NT2/D1 (cell line): ENCODE results near the gene NUCB1.

Experiments
- DNase-seq: peaks from one replicate; pipeline ENCODE4 v3.0.0-alpha.2; 2011; ENCODE audit warnings: low read depth, low spot score
- H3K27me3 ChIP-seq: 2 replicates; pipeline ENCODE4 v1.6.0; 2011; ENCODE audit warnings: mild to moderate bottlenecking; ENCODE audit not compliant: insufficient read length, insufficient read depth
- H3K36me3 ChIP-seq: 2 replicates; pipeline ENCODE4 v1.6.1; 2011; ENCODE audit warnings: mild to moderate bottlenecking, low read length, mixed read lengths; ENCODE audit not compliant: insufficient read depth, insufficient read length
- H3K4me1 ChIP-seq: 2 replicates; pipeline ENCODE4 v1.5.1; 2011; ENCODE audit not compliant: insufficient read depth, insufficient read length
- H3K4me3 ChIP-seq: 2 replicates; pipeline ENCODE4 v1.5.1; 2011; ENCODE audit warnings: low read depth; ENCODE audit not compliant: insufficient read length
- H3K9ac ChIP-seq: 2 replicates; pipeline ENCODE4 v1.6.0; 2011; ENCODE audit warnings: low read depth; ENCODE audit not compliant: insufficient read length
- H3K9me3 ChIP-seq: 2 replicates; pipeline ENCODE4 v1.5.1; 2011; ENCODE audit warnings: mild to moderate bottlenecking, low read length; ENCODE audit not compliant: insufficient read depth
- SUZ12 ChIP-seq: IDR thresholded peaks from 2 replicates; pipeline ENCODE4 v1.6.1; 2011; ENCODE audit not compliant: insufficient read length, insufficient read depth; ENCODE audit errors: extremely low read depth
- YY1 ChIP-seq: IDR thresholded peaks from 2 replicates; pipeline ENCODE4 v1.6.1; 2011; ENCODE audit not compliant: insufficient read length, insufficient read depth
- ZNF274 ChIP-seq: IDR thresholded peaks from 2 replicates; pipeline ENCODE4 v1.6.1; 2011; ENCODE audit warnings: mild to moderate bottlenecking, low read depth, low read length

Gene NUCB1

GRCh38 chr19:48899781-48900476, at the start of gene NUCB1:
Gene NUCB1 (plus strand): TSS chr19:48900312. CDS start chr19:48900797, 485 bp downstream.
- TF ChIP-seq ZNF274 (no peak), YY1 (no peak), SUZ12 (no peak)
- H3K4me3 ChIP-seq: peak within 1 kb of the TSS; percentile 77
- H3K9ac ChIP-seq: peak within 1 kb of the TSS; percentile 80
- peaks cover 13% of the 10 kb centered on the region for H3K36me3 ChIP-seq
- DNase-seq: peak; percentile 95
- H3K4me1 ChIP-seq: peaks cover 3% of the 10 kb centered on the region
- no peaks in the 10 kb centered on the region for H3K27me3 ChIP-seq
- H3K9me3 ChIP-seq: no peaks in the 10 kb centered on the region

GRCh38 chr19:48852292-48852691, 47.8 kb upstream of the NUCB1 start:
- Histone ChIP-seq H3K9me3 (no peaks in the 10 kb centered on the region), H3K27me3 (no peaks in the 10 kb centered on the region), H3K4me1 (no peaks in the 10 kb centered on the region), H3K36me3 (no peaks in the 10 kb centered on the region), H3K4me3 (no peak overlapping the region), H3K9ac (no peak overlapping the region)
- DNase-seq: no peak
- TF ChIP-seq SUZ12 (no peak), ZNF274 (no peak)

- Histone ChIP-seq H3K9ac (no peak overlapping the region), H3K4me3 (no peak overlapping the region), H3K27me3 (no peaks in the 10 kb centered on the region), H3K9me3 (no peaks in the 10 kb centered on the region), H3K36me3 (no peaks in the 10 kb centered on the region), H3K4me1 (peaks cover 3% of the 10 kb centered on the region)
- TF ChIP-seq ZNF274: no peak
- TF ChIP-seq YY1: no peak
- TF ChIP-seq SUZ12: no peak
- DNase-seq: no peak
Observed at GRCh38 chr19:48853483-48853882, 46.6 kb upstream of the NUCB1 start.

GRCh38 chr19:48854103-48854502, 46.0 kb upstream of the NUCB1 start:
- no peaks in the 10 kb centered on the region for H3K9me3 ChIP-seq
- no peak for DNase-seq
- TF ChIP-seq YY1: no peak
- no peaks in the 10 kb centered on the region for H3K27me3 ChIP-seq
- no peak overlapping the region for H3K4me3 ChIP-seq
- H3K36me3 ChIP-seq: no peaks in the 10 kb centered on the region
- H3K9ac ChIP-seq: no peak overlapping the region
- peaks cover 3% of the 10 kb centered on the region for H3K4me1 ChIP-seq

- Histone ChIP-seq H3K9ac (no peak overlapping the region), H3K36me3 (no peaks in the 10 kb centered on the region), H3K27me3 (no peaks in the 10 kb centered on the region), H3K4me3 (no peak overlapping the region), H3K4me1 (peaks cover 3% of the 10 kb centered on the region), H3K9me3 (no peaks in the 10 kb centered on the region)
- TF ChIP-seq SUZ12 (no peak), ZNF274 (no peak), YY1 (no peak)
- no peak for DNase-seq
Observed at GRCh38 chr19:48856921-48857320, 43.2 kb upstream of the NUCB1 start.

GRCh38 chr19:48858984-48859710, 41.0 kb upstream of the NUCB1 start:
- DNase-seq: no peak
- Histone ChIP-seq H3K4me1 (peaks cover 3% of the 10 kb centered on the region), H3K4me3 (no peak overlapping the region), H3K9ac (no peak overlapping the region), H3K36me3 (no peaks in the 10 kb centered on the region), H3K9me3 (no peaks in the 10 kb centered on the region), H3K27me3 (no peaks in the 10 kb centered on the region)
- TF ChIP-seq SUZ12: no peak
- TF ChIP-seq ZNF274: no peak
- no peak for TF ChIP-seq YY1

- DNase-seq: no peak
- no peak overlapping the region for H3K4me3 ChIP-seq
- no peak overlapping the region for H3K9ac ChIP-seq
Observed at GRCh38 chr19:48859711-48860572, 40.2 kb upstream of the NUCB1 start.

More at GRCh38 chr19:48859711-48860572, 40.2 kb upstream of the NUCB1 start:
- peaks cover 3% of the 10 kb centered on the region for H3K4me1 ChIP-seq
- H3K36me3 ChIP-seq: no peaks in the 10 kb centered on the region
- no peaks in the 10 kb centered on the region for H3K9me3 ChIP-seq
- TF ChIP-seq ZNF274 (no peak), SUZ12 (no peak), YY1 (no peak)
- no peaks in the 10 kb centered on the region for H3K27me3 ChIP-seq
